Transverse colon (tissue), 4 donors: ENCODE measurements around the gene DYNC1I1. TPM values are rescaled to one million over a fixed set of nuclear protein-coding genes. Genes with fewer than 3 reads are reported as not detected.

ENCODE experiments used
- DNase-seq: peaks from one replicate; pipeline ENCODE4 v3.0.0-alpha.2; 2019
- H3K27ac ChIP-seq, 4 donors: fragments of 200-600 bp; sonication (generic); 2 replicates each; pipeline ENCODE4 v1.5.1; 2016 to 2018; ENCODE audit warnings: inconsistent platforms in 4 of 4
- H3K27me3 ChIP-seq: fragments of 200-600 bp; sonication (generic); 2 replicates; pipeline ENCODE4 v1.5.1; 2017; ENCODE audit warnings: inconsistent platforms
- H3K36me3 ChIP-seq, 4 donors: fragments of 200-600 bp; sonication (generic); 2 replicates each; pipeline ENCODE4 v1.5.1; 2017 to 2019; ENCODE audit warnings: inconsistent platforms in 4 of 4
- H3K4me1 ChIP-seq, 4 donors: fragments of 200-600 bp; sonication (generic); 2 replicates each; pipeline ENCODE4 v1.5.1; 2017 to 2020; ENCODE audit warnings: inconsistent platforms in 4 of 4
- H3K4me3 ChIP-seq, 4 donors: fragments of 200-600 bp; sonication (generic); 1 replicate in 1 of 4; 2 replicates in 3 of 4; pipeline versions ENCODE4 v1.5.1 to v1.6.1; 2017 to 2019; ENCODE audit warnings: inconsistent platforms in 4 of 4
- H3K9me3 ChIP-seq, 2 donors: fragments of 200-600 bp; sonication (generic); 2 replicates each; pipeline ENCODE4 v1.5.1; 2017 to 2019; ENCODE audit warnings: inconsistent platforms in 2 of 2
- EP300 ChIP-seq: sonication (generic); formaldehyde crosslinking; IDR thresholded peaks from one replicate; pipeline ENCODE4 v1.6.1; 2017; ENCODE audit warnings: antibody characterized with exemption, low read depth
- POLR2A ChIP-seq: fragments of 450-650 bp; IDR thresholded peaks from one replicate; pipeline ENCODE4 v1.6.1; 2016; ENCODE audit warnings: antibody characterized with exemption, mild to moderate bottlenecking, moderate library complexity
- POLR2AphosphoS5 ChIP-seq, 3 donors: sonication (generic); formaldehyde crosslinking; IDR thresholded peaks; one replicate each; pipeline ENCODE4 v1.6.1; 2016; ENCODE audit warnings: antibody characterized with exemption in 3 of 3
- WGBS, 2 donors: methylation state at CpG; one replicate each; pipeline ENCODE4 v1.1.5; 2018; ENCODE audit warnings: low coverage in 1 of 2; 5-methylcytosine and 5-hydroxymethylcytosine counted together
- in situ Hi-C, 4 donors: fragments of 200-750 bp; cut with MboI; loops; one replicate each; pipeline versions ENCODE4 v1.15.0 to v1.15.1; 2017; ENCODE audit warnings: low sequenced_read_pairs in 3 of 4, low pct_ligation_motif_present in 1 of 4, low pct_unique_long_range_greater_than_20kb in 1 of 4
- intact Hi-C: fragments of 100-400 bp; cut with DNase I; formaldehyde crosslinking; loops from one replicate; pipeline ENCODE4 v1.15.1; 2023; ENCODE audit warnings: low total_unique reads
- total RNA-seq, 4 donors: library from RNA; depleted of rRNA; stranded (reverse); fragments of >200 nt; gene quantifications; one replicate each; pipeline ENCODE4 v1.1.0, GENCODE V29; 2016
- TF ChIP-seq, protein P1 (sequence below), 5 experiments: fragments of 200-600 bp in 3 of 5; fragments of 450-650 bp in 2 of 5; sonication (generic) in 3 of 5; IDR thresholded peaks; 1 replicate in 2 of 5; 2 replicates in 3 of 5; pipeline ENCODE4 v1.5.1; 2016 to 2017; ENCODE audit warnings: antibody characterized with exemption in 5 of 5, inconsistent platforms in 3 of 5, mild to moderate bottlenecking in 2 of 5, moderate library complexity in 1 of 5

Gene DYNC1I1
- total RNA-seq, 4 donors from 2014 or later, result 1.8 to 37.0 (median 7.4) TPM

DNA sequence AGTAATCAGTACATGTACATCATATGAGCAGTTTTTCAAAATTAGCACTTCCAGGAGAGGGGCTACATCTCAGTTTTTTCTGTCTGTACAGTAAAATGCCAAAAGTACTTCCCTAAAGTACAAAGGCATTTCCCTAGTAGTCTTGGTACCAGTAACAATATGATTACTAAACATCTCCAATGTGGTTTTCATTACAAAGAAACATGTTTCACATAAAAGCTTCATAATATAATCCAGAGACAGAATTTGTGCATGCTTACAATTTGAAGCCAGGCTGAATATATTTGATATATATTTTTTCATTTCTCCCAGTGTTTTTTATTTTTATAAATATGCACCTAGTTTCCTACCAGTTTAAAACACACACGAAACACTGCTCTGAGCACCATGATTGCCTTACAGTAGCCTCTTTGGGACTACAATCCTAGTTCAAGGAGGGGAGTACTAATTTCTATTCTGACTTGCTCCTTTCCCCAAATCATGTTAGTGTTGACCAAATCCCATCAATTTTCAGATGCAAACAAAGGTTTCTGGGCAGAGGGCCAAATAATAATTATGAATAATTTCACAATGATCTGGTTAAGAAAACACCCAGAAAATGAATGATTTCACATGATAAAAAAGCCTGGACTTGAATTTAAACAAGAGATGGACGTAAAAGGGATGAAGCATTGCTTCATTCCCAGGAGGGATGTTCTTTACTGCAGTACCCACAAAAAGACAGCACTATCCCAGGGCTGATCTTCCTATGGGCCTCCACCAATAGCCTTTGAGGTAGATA is 348.3 kb downstream of the DYNC1I1 start:
- 68 to 86% methylated on average over 2 of the region's 2 CpGs for WGBS, 2 donors
- TF ChIP-seq POLR2AphosphoS5 (IDR thresholded peaks at IDR 0.05) (no peak), EP300 (no peak), POLR2A (no peak)
- TF ChIP-seq, protein P1, sequence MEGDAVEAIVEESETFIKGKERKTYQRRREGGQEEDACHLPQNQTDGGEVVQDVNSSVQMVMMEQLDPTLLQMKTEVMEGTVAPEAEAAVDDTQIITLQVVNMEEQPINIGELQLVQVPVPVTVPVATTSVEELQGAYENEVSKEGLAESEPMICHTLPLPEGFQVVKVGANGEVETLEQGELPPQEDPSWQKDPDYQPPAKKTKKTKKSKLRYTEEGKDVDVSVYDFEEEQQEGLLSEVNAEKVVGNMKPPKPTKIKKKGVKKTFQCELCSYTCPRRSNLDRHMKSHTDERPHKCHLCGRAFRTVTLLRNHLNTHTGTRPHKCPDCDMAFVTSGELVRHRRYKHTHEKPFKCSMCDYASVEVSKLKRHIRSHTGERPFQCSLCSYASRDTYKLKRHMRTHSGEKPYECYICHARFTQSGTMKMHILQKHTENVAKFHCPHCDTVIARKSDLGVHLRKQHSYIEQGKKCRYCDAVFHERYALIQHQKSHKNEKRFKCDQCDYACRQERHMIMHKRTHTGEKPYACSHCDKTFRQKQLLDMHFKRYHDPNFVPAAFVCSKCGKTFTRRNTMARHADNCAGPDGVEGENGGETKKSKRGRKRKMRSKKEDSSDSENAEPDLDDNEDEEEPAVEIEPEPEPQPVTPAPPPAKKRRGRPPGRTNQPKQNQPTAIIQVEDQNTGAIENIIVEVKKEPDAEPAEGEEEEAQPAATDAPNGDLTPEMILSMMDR (IDR thresholded peaks at IDR 0.05), result no peak
- in situ Hi-C loops, result no loop called here

DNA sequence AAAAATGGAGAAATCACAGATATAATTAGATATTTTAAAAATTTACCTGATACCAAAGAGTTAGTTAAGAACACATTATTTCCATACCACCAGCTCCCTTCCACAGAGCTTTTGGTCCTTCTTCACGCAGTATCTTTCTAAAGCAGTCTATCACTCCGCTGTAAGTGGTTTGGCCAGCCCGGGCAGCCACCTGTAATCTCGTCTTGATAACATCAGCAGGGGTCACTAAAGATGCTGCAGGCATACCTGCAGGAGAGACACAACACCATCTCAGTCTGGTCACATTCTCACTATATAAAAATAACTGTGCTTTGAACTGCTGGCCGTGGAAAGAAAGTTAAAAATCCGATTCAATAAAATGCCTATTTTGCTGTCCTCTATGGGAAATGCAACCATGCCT is 349.4 kb downstream of the DYNC1I1 start:
- intact Hi-C loops (no loop called here), in situ Hi-C loops (no loop called here)
- Histone ChIP-seq H3K27ac (no peak overlapping the region), H3K36me3 (peaks cover 0 to 14% (median 0%) of the 10 kb centered on the region in 4 donors), H3K27me3 (no peaks in the 10 kb centered on the region), H3K4me1 (no peaks in the 10 kb centered on the region), H3K4me3 (no peak overlapping the region), H3K9me3 (no peaks in the 10 kb centered on the region)
- WGBS, 2 donors, result 90 to 95% methylated on average over 2 to 6 of the region's 6 CpGs
- no peak for DNase-seq
- TF ChIP-seq POLR2A (no peak), POLR2AphosphoS5 (IDR thresholded peaks at IDR 0.05) (no peak)
- TF ChIP-seq, protein P1 (IDR thresholded peaks at IDR 0.05), result no peak

More for the DNA sequence above, 348.3 kb downstream of the DYNC1I1 start:
- Histone ChIP-seq H3K4me1 (no peaks in the 10 kb centered on the region), H3K27ac (no peak overlapping the region), H3K36me3 (peaks cover 0 to 14% (median 0%) of the 10 kb centered on the region in 4 donors), H3K27me3 (no peaks in the 10 kb centered on the region), H3K4me3 (no peak overlapping the region), H3K9me3 (no peaks in the 10 kb centered on the region)
- no peak for DNase-seq
- intact Hi-C loops, result no loop called here

DNA sequence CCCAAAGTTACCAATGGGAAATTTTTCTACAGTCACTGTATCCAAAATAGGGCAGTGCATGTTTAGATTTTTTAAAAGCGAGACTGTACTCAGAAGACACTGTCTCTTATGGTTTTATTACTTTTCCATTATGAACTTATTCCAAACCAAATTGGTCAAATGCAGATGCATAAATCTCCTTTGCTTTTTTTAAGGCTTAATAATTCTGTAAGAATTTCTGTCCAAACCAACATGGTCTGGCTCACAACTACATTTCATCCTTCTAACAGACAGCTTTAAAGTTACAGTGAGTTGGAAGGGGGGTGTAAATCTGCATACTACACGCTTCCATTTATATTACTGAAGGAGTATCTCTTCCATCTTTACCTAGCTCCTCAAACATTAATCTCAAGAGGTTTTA is 350.4 kb downstream of the DYNC1I1 start:
- no peak for DNase-seq
- Histone ChIP-seq H3K4me1 (no peaks in the 10 kb centered on the region), H3K27ac (no peak overlapping the region), H3K4me3 (no peak overlapping the region), H3K27me3 (no peaks in the 10 kb centered on the region), H3K9me3 (no peaks in the 10 kb centered on the region), H3K36me3 (peaks cover 0 to 14% (median 0%) of the 10 kb centered on the region in 4 donors)
- in situ Hi-C loops, result no loop called here
- WGBS, 2 donors, result 83 to 92% methylated on average over 2 of the region's 2 CpGs
- intact Hi-C loops, result no loop called here
- no peak for TF ChIP-seq POLR2AphosphoS5 (IDR thresholded peaks at IDR 0.05)
- TF ChIP-seq POLR2A, result no peak
- TF ChIP-seq, protein P1 (IDR thresholded peaks at IDR 0.05), result no peak
- TF ChIP-seq EP300, result no peak

DNA sequence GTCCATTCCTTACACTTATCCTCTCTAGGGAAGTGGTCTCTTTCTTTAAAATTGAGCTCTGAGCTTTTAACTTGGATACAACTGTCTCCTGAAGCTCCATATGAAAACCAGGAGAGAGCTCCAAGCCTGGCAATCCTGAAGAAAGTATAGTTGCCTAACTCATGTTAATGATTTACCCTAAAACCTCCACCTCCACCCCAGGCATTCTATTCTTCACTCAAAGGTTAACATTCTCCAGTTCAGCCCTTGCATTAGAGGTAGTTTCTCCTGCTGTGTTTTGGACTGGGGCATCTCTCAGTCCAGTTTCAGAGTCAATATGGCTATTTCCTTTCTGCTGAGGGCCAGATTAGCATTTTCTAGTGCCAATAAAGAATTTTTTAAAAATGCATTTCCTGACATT is 354.0 kb downstream of the DYNC1I1 start:
- Histone ChIP-seq H3K4me1 (no peaks in the 10 kb centered on the region), H3K4me3 (no peak overlapping the region), H3K27me3 (no peaks in the 10 kb centered on the region), H3K27ac (no peak overlapping the region), H3K36me3 (peaks cover 0 to 11% (median 0%) of the 10 kb centered on the region in 4 donors), H3K9me3 (no peaks in the 10 kb centered on the region)
- intact Hi-C loops, result no loop called here
- no peak for DNase-seq
- TF ChIP-seq EP300 (no peak), POLR2AphosphoS5 (IDR thresholded peaks at IDR 0.05) (no peak), POLR2A (no peak)
- in situ Hi-C loops, result no loop called here
